ENCODE data around the gene SSTR5. TPM values are rescaled to one million over a fixed set of nuclear protein-coding genes. Genes with fewer than 3 reads are reported as not detected.

Gene SSTR5
- total and polyA plus RNA-seq, 2 donors from 2014 or later, result 6.7 TPM; not detected in 1

GRCh38 chr16:1060416-1061340 is 11.9 kb upstream of the SSTR5 start:
- TF ChIP-seq CTCF (IDR thresholded peaks at IDR 0.05; ENCODE audit: borderline replicate concordance, extremely low read depth, insufficient read depth), result no peak
- H3K4me1 ChIP-seq (ENCODE audit: control insufficient read depth in 2 of 3, insufficient read depth in 2 of 3, low read depth in 1 of 3, low read length in 3 of 3), result no peaks in the 10 kb centered on the region
- intact Hi-C loops (cut with DNase I), result no loop called here
- peaks cover 0 to 3% (median 0%) of the 10 kb centered on the region in 3 donors for H3K9me3 ChIP-seq (ENCODE audit: control insufficient read depth in 2 of 3, insufficient read depth in 1 of 3, low read length in 3 of 3)
- no peak overlapping the region for H3K4me3 ChIP-seq (ENCODE audit: low read length in 3 of 3)
- H3K9ac ChIP-seq (ENCODE audit: low read length in 3 of 3), result no peak overlapping the region
- H3K27ac ChIP-seq (ENCODE audit: low read depth in 2 of 2, low read length in 2 of 2), result no peak overlapping the region
- H3K36me3 ChIP-seq (ENCODE audit: control insufficient read depth in 2 of 3, insufficient read depth in 3 of 3, low read length in 3 of 3), result no peaks in the 10 kb centered on the region
- FAIRE-seq (no peak), DNase-seq (no peak)
- no peaks in the 10 kb centered on the region for H3K27me3 ChIP-seq (ENCODE audit: control insufficient read depth, insufficient read depth, low read length)

- H3K4me1 ChIP-seq (ENCODE audit: control insufficient read depth in 2 of 3, insufficient read depth in 2 of 3, low read depth in 1 of 3, low read length in 3 of 3), result no peaks in the 10 kb centered on the region
- peaks cover 3% of the 10 kb centered on the region for H3K27me3 ChIP-seq (ENCODE audit: control insufficient read depth, insufficient read depth, low read length)
- H3K9ac ChIP-seq (ENCODE audit: low read length in 3 of 3), result no peak overlapping the region
- intact Hi-C loops (cut with DNase I), result no loop called here
- TF ChIP-seq CTCF (IDR thresholded peaks at IDR 0.05; ENCODE audit: borderline replicate concordance, extremely low read depth, insufficient read depth), result no peak
- FAIRE-seq (no peak), DNase-seq (no peak)
- H3K4me3 ChIP-seq (ENCODE audit: low read length in 3 of 3), result no peak overlapping the region
- no peak overlapping the region for H3K27ac ChIP-seq (ENCODE audit: low read depth in 2 of 2, low read length in 2 of 2)
- H3K36me3 ChIP-seq (ENCODE audit: control insufficient read depth in 2 of 3, insufficient read depth in 3 of 3, low read length in 3 of 3), result no peaks in the 10 kb centered on the region
- peaks cover 0 to 3% (median 0%) of the 10 kb centered on the region in 3 donors for H3K9me3 ChIP-seq (ENCODE audit: control insufficient read depth in 2 of 3, insufficient read depth in 1 of 3, low read length in 3 of 3)
Measured at GRCh38 chr16:1061769-1062505, 10.6 kb upstream of the SSTR5 start.

- Histone ChIP-seq H3K27ac (ENCODE audit: low read depth in 2 of 2, low read length in 2 of 2) (no peak overlapping the region), H3K4me3 (ENCODE audit: low read length in 3 of 3) (no peak overlapping the region), H3K4me1 (ENCODE audit: control insufficient read depth in 2 of 3, insufficient read depth in 2 of 3, low read depth in 1 of 3, low read length in 3 of 3) (no peaks in the 10 kb centered on the region), H3K27me3 (ENCODE audit: control insufficient read depth, insufficient read depth, low read length) (peaks cover 3% of the 10 kb centered on the region), H3K36me3 (ENCODE audit: control insufficient read depth in 2 of 3, insufficient read depth in 3 of 3, low read length in 3 of 3) (no peaks in the 10 kb centered on the region), H3K9ac (ENCODE audit: low read length in 3 of 3) (no peak overlapping the region), H3K9me3 (ENCODE audit: control insufficient read depth in 2 of 3, insufficient read depth in 1 of 3, low read length in 3 of 3) (peaks cover 0 to 3% (median 0%) of the 10 kb centered on the region in 3 donors)
- intact Hi-C loops (cut with DNase I), result no loop called here
- FAIRE-seq (no peak), DNase-seq (no peak)
- TF ChIP-seq CTCF (IDR thresholded peaks at IDR 0.05; ENCODE audit: borderline replicate concordance, extremely low read depth, insufficient read depth), result no peak
Measured at GRCh38 chr16:1062895-1063294, 9.7 kb upstream of the SSTR5 start.
